OCI-LY7 (cell line): ENCODE measurements around the gene RANGRF. TPM values are rescaled to one million over a fixed set of nuclear protein-coding genes. Genes with fewer than 3 reads are reported as not detected.

ENCODE experiments used
- BruUV-seq: library from RNA; stranded (reverse); fragments of 400-500 nt; replicated peaks from 2 replicates; lab custom pipeline; 2021; lab: Mats Ljungman, UMichigan
- CTCF ChIA-PET: fragments of 300-600 bp; sonication (Branson Sonifier 250); formaldehyde crosslinking; loops from one replicate; lab custom pipeline; 2022; ENCODE audit warnings: antibody characterized with exemption; ENCODE audit not compliant: unreplicated experiment; lab: Charles Lee
- POLR2A ChIA-PET: fragments of 300-600 bp; sonication (Branson Sonifier 250); formaldehyde crosslinking; loops from one replicate; lab custom pipeline; 2022; ENCODE audit warnings: antibody characterized with exemption; lab: Charles Lee
- DNase-seq: peaks from one replicate; pipeline ENCODE4 v3.0.0-alpha.2; 2015; ENCODE audit warnings: low spot score
- H2AFZ ChIP-seq: fragments of 200-600 bp; sonication (generic), shearing (Covaris generic); 2 replicates; pipeline ENCODE4 v1.6.1; 2014; ENCODE audit warnings: mild to moderate bottlenecking, antibody characterized with exemption, low read length, moderate library complexity
- H3K27ac ChIP-seq: fragments of 200-600 bp; sonication (generic); 2 replicates; pipeline ENCODE4 v1.5.1; 2014; ENCODE audit warnings: mixed run types, low read depth, mild to moderate bottlenecking, moderate library complexity, low read length, inconsistent platforms; ENCODE audit not compliant: poor library complexity, severe bottlenecking
- H3K36me3 ChIP-seq: fragments of 200-600 bp; sonication (generic); 2 replicates; pipeline ENCODE4 v1.6.1; 2014; ENCODE audit warnings: mild to moderate bottlenecking, antibody characterized with exemption, low read length, moderate library complexity, mixed read lengths; ENCODE audit not compliant: insufficient read depth
- H3K4me1 ChIP-seq: fragments of 200-600 bp; sonication (generic); 2 replicates; pipeline ENCODE4 v1.5.1; 2014; ENCODE audit warnings: mild to moderate bottlenecking, low read length; ENCODE audit not compliant: insufficient read depth, poor library complexity, severe bottlenecking
- H3K4me2 ChIP-seq: fragments of 200-600 bp; sonication (generic); 2 replicates; pipeline ENCODE4 v1.6.1; 2014; ENCODE audit warnings: mild to moderate bottlenecking, low read length
- H3K4me3 ChIP-seq: fragments of 200-600 bp; sonication (generic); 2 replicates; pipeline ENCODE4 v1.5.1; 2014; ENCODE audit warnings: mild to moderate bottlenecking, low read depth, low read length; ENCODE audit not compliant: poor library complexity, severe bottlenecking
- H3K79me2 ChIP-seq: fragments of 200-600 bp; sonication (generic); 2 replicates; pipeline ENCODE4 v1.6.1; 2016; ENCODE audit warnings: low read depth, mild to moderate bottlenecking, low read length, moderate library complexity, mixed read lengths; ENCODE audit not compliant: insufficient read depth
- H3K9me2 ChIP-seq: fragments of 200-600 bp; sonication (generic); 2 replicates; pipeline ENCODE4 v1.6.1; 2016; ENCODE audit warnings: mild to moderate bottlenecking, low read length, mixed read lengths; ENCODE audit not compliant: insufficient read depth
- H3K9me3 ChIP-seq: fragments of 200-600 bp; sonication (generic); 2 replicates; pipeline ENCODE4 v1.6.1; 2014; ENCODE audit warnings: mild to moderate bottlenecking, mixed run types, low read length, mixed read lengths
- H4K20me1 ChIP-seq: fragments of 200-600 bp; sonication (generic); 2 replicates; pipeline ENCODE4 v1.6.1; 2014; ENCODE audit warnings: mild to moderate bottlenecking, antibody characterized with exemption, low read length, moderate library complexity, mixed read lengths; ENCODE audit not compliant: insufficient read depth
- CTCF ChIP-seq: fragments of 200-600 bp; sonication (generic); conservative IDR thresholded peaks from 2 replicates; pipeline ENCODE4 v1.5.1; 2014; ENCODE audit warnings: mild to moderate bottlenecking, antibody characterized with exemption, low read length, moderate library complexity, mixed read lengths
- EZH2phosphoT487 ChIP-seq: fragments of 200-600 bp; sonication (generic); IDR thresholded peaks from 2 replicates; pipeline ENCODE4 v1.6.1; 2018; ENCODE audit warnings: low read depth, borderline replicate concordance, mild to moderate bottlenecking, mixed run types, antibody characterized with exemption, low read length, moderate library complexity, mixed read lengths
- intact Hi-C: fragments of 100-400 bp; cut with micrococcal nuclease; formaldehyde crosslinking; loops from one replicate; pipeline ENCODE4 v1.10.0; 2022; ENCODE audit not compliant: unreplicated experiment
- total RNA-seq, 2 experiments: library from RNA; depleted of rRNA in 1 of 2; stranded (reverse); fragments of >200 nt in 1 of 2; shearing (Covaris generic) in 1 of 2; gene quantifications; 2 replicates each; pipeline ENCODE4 v1.2.3, GENCODE V29; 2014 to 2022

The RANGRF gene
- total RNA-seq, 2 experiments from 2014 or later, result 32.2 to 43.3 TPM

- H3K36me3 ChIP-seq, result peaks cover 94% of the 10 kb centered on the region
- no peaks in the 10 kb centered on the region for H3K79me2 ChIP-seq
- no peaks in the 10 kb centered on the region for H4K20me1 ChIP-seq
- CTCF ChIA-PET, result interaction anchor here (0.5 kb wide), 1 partner anchor 1042 kb away, joined by 3 read pairs; no protein-coding TSS in a partner anchor
- no peak overlapping the region for H3K4me3 ChIP-seq
- no peak overlapping the region for H3K27ac ChIP-seq
- DNase-seq, result no peak
- H2AFZ ChIP-seq, result no peak overlapping the region
- intact Hi-C loops, result no loop called here
- no peaks in the 10 kb centered on the region for H3K9me3 ChIP-seq
- no peaks in the 10 kb centered on the region for H3K9me2 ChIP-seq
- TF ChIP-seq CTCF (no peak), EZH2phosphoT487 (no peak)
- H3K4me1 ChIP-seq, result no peaks in the 10 kb centered on the region
- H3K4me2 ChIP-seq, result no peak overlapping the region
- POLR2A ChIA-PET, result interaction anchor here (0.6 kb wide), 1 partner anchor 29 kb away, joined by 3 read pairs; no protein-coding TSS in a partner anchor
- no TSS peak for BruUV-seq
These were observed 21.6 kb upstream of the RANGRF start for GRCh38 chr17:8266648-8267479.

- no peak for TF ChIP-seq CTCF
- no peak for TF ChIP-seq EZH2phosphoT487
- Histone ChIP-seq H3K9me2 (no peaks in the 10 kb centered on the region), H2AFZ (no peak overlapping the region), H3K4me3 (no peak overlapping the region), H3K4me1 (no peaks in the 10 kb centered on the region), H3K27ac (no peak overlapping the region), H3K9me3 (no peaks in the 10 kb centered on the region), H4K20me1 (no peaks in the 10 kb centered on the region), H3K36me3 (peaks cover 87% of the 10 kb centered on the region), H3K79me2 (no peaks in the 10 kb centered on the region), H3K4me2 (no peak overlapping the region)
- intact Hi-C loops, result no loop called here
- no peak for DNase-seq
- ChIA-PET POLR2A (interaction anchor here (0.6 kb wide), 1 partner anchor 28 kb away, joined by 3 read pairs; no protein-coding TSS in a partner anchor), CTCF (interaction anchor here (0.5 kb wide), 1 partner anchor 1043 kb away, joined by 3 read pairs; no protein-coding TSS in a partner anchor)
- BruUV-seq, result no TSS peak
These were observed 20.9 kb upstream of the RANGRF start for GRCh38 chr17:8267480-8268147.
